Measurements from ENCODE around the gene ZMYND15. TPM values are rescaled to one million over a fixed set of nuclear protein-coding genes. Genes with fewer than 3 reads are reported as not detected.

ZMYND15 gene
- total and polyA plus RNA-seq, 2 of the 13 experiments (the other 11 are each of a cell fraction or from before 2014, with no cell fraction given), result 0.24 to 2.7 TPM

- TF ChIP-seq ZNF263 (CRISPR knock-in tag; IDR thresholded peaks at IDR 0.05) (no peak), ZNF33B (CRISPR knock-in tag; IDR thresholded peaks at IDR 0.05) (no peak), JUND (CRISPR knock-in tag; IDR thresholded peaks at IDR 0.05) (no peak), NBN (conservative IDR thresholded peaks at IDR 0.05) (no peak), ZNF569 (CRISPR knock-in tag; IDR thresholded peaks at IDR 0.05; ENCODE audit: borderline replicate concordance) (no peak), AGO1 (IDR thresholded peaks at IDR 0.05; ENCODE audit: low read depth, low read length, poor library complexity, severe bottlenecking) (peak; percentile 48), CBFB (CRISPR knock-in tag; IDR thresholded peaks at IDR 0.05) (peak; percentile 67; the same call in 1 of the 2 replicates), U2AF2 (IDR thresholded peaks at IDR 0.05; ENCODE audit: low read depth, low read length) (no peak), DMAP1 (CRISPR knock-in tag; IDR thresholded peaks at IDR 0.05) (peak; percentile 54; the same call in 1 of the 2 replicates), NR2F2 (IDR thresholded peaks at IDR 0.05; ENCODE audit: borderline replicate concordance, low read depth) (peak; percentile 69; the same call in 1 of the 2 replicates), ZNF432 (CRISPR knock-in tag; IDR thresholded peaks at IDR 0.05; ENCODE audit: borderline replicate concordance) (no peak), JUN (CRISPR knock-in tag; IDR thresholded peaks at IDR 0.05) (no peak), ZNF292 (CRISPR knock-in tag; IDR thresholded peaks at IDR 0.05; ENCODE audit: borderline replicate concordance, low read depth) (peak; percentile 52; the same call in 1 of the 2 replicates), HIC2 (CRISPR knock-in tag; IDR thresholded peaks at IDR 0.05; ENCODE audit: low read depth) (peak; percentile 77; the same call in 1 of the 2 replicates), FUBP1 (CRISPR knock-in tag; IDR thresholded peaks at IDR 0.05; ENCODE audit: borderline replicate concordance) (0 out of 2 replicates have a peak, but pooled peaks have one; percentile 26), NRL (CRISPR knock-in tag; IDR thresholded peaks at IDR 0.05; ENCODE audit: borderline replicate concordance) (no peak), ETV6 (CRISPR knock-in tag; conservative IDR thresholded peaks at IDR 0.05) (peak; percentile 74; the same call in 1 of the 2 replicates), RNF2 (conservative IDR thresholded peaks at IDR 0.05; ENCODE audit: low read depth) (no peak), NCOA5 (CRISPR knock-in tag; IDR thresholded peaks at IDR 0.05) (no peak), ZMYM4 (CRISPR knock-in tag; IDR thresholded peaks at IDR 0.05) (no peak), REXO4 (CRISPR knock-in tag; IDR thresholded peaks at IDR 0.05; ENCODE audit: borderline replicate concordance) (no peak), ZNF720 (CRISPR knock-in tag; IDR thresholded peaks at IDR 0.05) (no peak), ZFYVE20 (CRISPR knock-in tag; IDR thresholded peaks at IDR 0.05; ENCODE audit: borderline replicate concordance, low read depth) (no peak), ZNF253 (CRISPR knock-in tag; IDR thresholded peaks at IDR 0.05; ENCODE audit: borderline replicate concordance) (no peak), ZMAT3 (CRISPR knock-in tag; conservative IDR thresholded peaks at IDR 0.05) (peak; percentile 18; the same call in 1 of the 2 replicates), REPIN1 (CRISPR knock-in tag; IDR thresholded peaks at IDR 0.05; ENCODE audit: borderline replicate concordance, low read depth) (no peak; the same call in none of the 2 replicates)
- TF ChIP-seq, protein P1, sequence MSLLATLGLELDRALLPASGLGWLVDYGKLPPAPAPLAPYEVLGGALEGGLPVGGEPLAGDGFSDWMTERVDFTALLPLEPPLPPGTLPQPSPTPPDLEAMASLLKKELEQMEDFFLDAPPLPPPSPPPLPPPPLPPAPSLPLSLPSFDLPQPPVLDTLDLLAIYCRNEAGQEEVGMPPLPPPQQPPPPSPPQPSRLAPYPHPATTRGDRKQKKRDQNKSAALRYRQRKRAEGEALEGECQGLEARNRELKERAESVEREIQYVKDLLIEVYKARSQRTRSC (CRISPR knock-in tag; IDR thresholded peaks at IDR 0.05; ENCODE audit: low read depth), result no peak
These were observed 49.4 kb downstream of the ZMYND15 start, which contains the start of gene GLTPD2 (continued) for GRCh38 chr17:4788807-4789700.
